SK-N-DZ (cell line): Measurements from ENCODE around the gene PPP1R37.

Experiments used
- DNase-seq: peaks from one replicate; pipeline ENCODE4 v3.0.0-alpha.2; 2015; ENCODE audit warnings: low spot score
- small RNA-seq, 2 experiments: library from RNA; depleted of rRNA; stranded (forward); fragments of <200 nt; gene quantifications; one replicate each; pipeline ENCODE3, GENCODE V24; 2014

The PPP1R37 gene

GRCh38 chr19:45195764-45196163, 102.8 kb downstream of the PPP1R37 start:
- no peak for DNase-seq

Small RNAs within 50 kb of the gene (small RNA-seq; reads per million reads assigned to genes)
- 0 reads per million in 2 experiments for gene RNU6-611P
